H1 (cell line): ENCODE data around the gene HRH1. TPM values are rescaled to one million over a fixed set of nuclear protein-coding genes. Genes with fewer than 3 reads are reported as not detected.
A peak's percentile ranks its signal among the peaks of the same experiment; 100 is the strongest.

ENCODE experiments used
- CTCF ChIA-PET: fragments of 300-600 bp; sonication (Branson Sonifier 250); formaldehyde crosslinking; loops from one replicate; lab custom pipeline; 2021; ENCODE audit not compliant: partially characterized antibody; lab: Charles Lee
- POLR2A ChIA-PET: fragments of 300-600 bp; sonication (Branson Sonifier 250); formaldehyde crosslinking; loops from one replicate; lab custom pipeline; 2021; ENCODE audit warnings: inconsistent platforms; ENCODE audit not compliant: partially characterized antibody; lab: Charles Lee
- DNase-seq, 2 experiments: peaks; one replicate each; pipeline versions ENCODE4 v3.0.0 to v3.0.0-alpha.2; 2010 to 2022; ENCODE audit warnings: low spot score in 2 of 2, low read depth in 1 of 2, mixed read lengths in 1 of 2
- FAIRE-seq: peaks from 2 replicates; lab custom pipeline; 2011; peaks lifted over from hg19 to GRCh38; lab: Jason Lieb, UNC
- H2AFZ ChIP-seq: 2 replicates; pipeline ENCODE4 v1.8.1; 2012; ENCODE audit warnings: low read length, inconsistent platforms
- H2AK5ac ChIP-seq: 2 replicates; pipeline ENCODE4 v1.6.1; 2013; ENCODE audit warnings: low read depth, low read length
- H2BK120ac ChIP-seq: replicated peaks from 2 replicates; pipeline ENCODE3; 2013; ENCODE audit warnings: low read depth, low read length, inconsistent platforms
- H2BK12ac ChIP-seq: 2 replicates; pipeline ENCODE4 v1.6.1; 2013; ENCODE audit warnings: low read depth, low read length
- H2BK15ac ChIP-seq: 2 replicates; pipeline ENCODE4 v1.6.1; 2013; ENCODE audit warnings: low read length
- H2BK20ac ChIP-seq: 2 replicates; pipeline ENCODE4 v1.6.1; 2013; ENCODE audit warnings: low read length
- H2BK5ac ChIP-seq: 2 replicates; pipeline ENCODE4 v1.6.1; 2013; ENCODE audit warnings: low read depth, low read length
- H3K14ac ChIP-seq: 2 replicates; pipeline ENCODE4 v1.6.1; 2013; ENCODE audit warnings: inconsistent platforms; ENCODE audit not compliant: insufficient read length
- H3K18ac ChIP-seq: 2 replicates; pipeline ENCODE4 v1.6.1; 2013; ENCODE audit warnings: low read length; ENCODE audit errors: extremely low read depth
- H3K23ac ChIP-seq: 2 replicates; pipeline ENCODE4 v1.6.1; 2013; ENCODE audit warnings: inconsistent platforms; ENCODE audit not compliant: insufficient read length
- H3K23me2 ChIP-seq: 2 replicates; pipeline ENCODE4 v1.6.1; 2013; ENCODE audit warnings: low read depth, low read length
- H3K27ac ChIP-seq: 2 replicates; pipeline ENCODE4 v1.6.1; 2011; ENCODE audit warnings: low read depth, low read length, inconsistent platforms
- H3K27me3 ChIP-seq, 4 experiments: replicated peaks in 1 of 4; 1 replicate in 1 of 4; 2 replicates in 3 of 4; pipeline versions ENCODE4 v1.6.1 to v1.8.1; 2011 to 2013; ENCODE audit warnings: low read length in 3 of 4, mild to moderate bottlenecking in 3 of 4, inconsistent platforms in 2 of 4, mixed read lengths in 2 of 4, moderate library complexity in 1 of 4; ENCODE audit not compliant: control insufficient read depth in 3 of 4, insufficient read depth in 3 of 4; ENCODE audit errors: extremely low read depth in 1 of 4
- H3K36me3 ChIP-seq, 4 experiments: 2 replicates each; pipeline versions ENCODE4 v1.6.1 to v1.8.1; 2011 to 2013; ENCODE audit warnings: mild to moderate bottlenecking in 4 of 4, low read length in 3 of 4, moderate library complexity in 2 of 4, control low read depth in 1 of 4, inconsistent platforms in 1 of 4; ENCODE audit not compliant: insufficient read depth in 4 of 4, control insufficient read depth in 2 of 4
- H3K4ac ChIP-seq: replicated peaks from 2 replicates; pipeline ENCODE3; 2013; ENCODE audit warnings: low read length, low read depth, mixed read lengths, inconsistent platforms; ENCODE audit not compliant: insufficient read length
- H3K4me1 ChIP-seq, 4 experiments: replicated peaks in 1 of 4; 1 replicate in 1 of 4; 2 replicates in 3 of 4; pipeline versions ENCODE4 v1.6.1 to v1.8.1; 2011 to 2013; ENCODE audit warnings: low read length in 3 of 4, inconsistent platforms in 2 of 4, mixed read lengths in 1 of 4; ENCODE audit not compliant: insufficient read depth in 4 of 4, control insufficient read depth in 3 of 4
- H3K4me2 ChIP-seq, 2 experiments: 2 replicates each; pipeline versions ENCODE4 v1.6.1 to v1.8.1; 2011 to 2013; ENCODE audit warnings: low read depth in 2 of 2, low read length in 2 of 2, control low read depth in 1 of 2, inconsistent platforms in 1 of 2, mild to moderate bottlenecking in 1 of 2; ENCODE audit not compliant: insufficient read depth in 1 of 2
- H3K4me3 ChIP-seq, 4 experiments: fragments of 200-600, 300-600 bp in 1 of 4; sonication (generic), shearing (Covaris generic), sonication (Bioruptor Twin) in 1 of 4; 2 replicates each; pipeline versions ENCODE4 v1.5.1 to v1.8.1; 2011 to 2016; ENCODE audit warnings: low read length in 4 of 4, low read depth in 3 of 4, control low read depth in 2 of 4, inconsistent platforms in 2 of 4, mild to moderate bottlenecking in 2 of 4, mixed read lengths in 1 of 4, moderate library complexity in 1 of 4; ENCODE audit not compliant: insufficient read depth in 2 of 4; ENCODE audit errors: extremely low read depth in 1 of 4
- H3K56ac ChIP-seq: replicated peaks from 2 replicates; pipeline ENCODE3; 2013; ENCODE audit warnings: low read depth, mild to moderate bottlenecking, mixed read lengths, low read length, inconsistent platforms; ENCODE audit not compliant: insufficient read length
- H3K79me1 ChIP-seq: 2 replicates; pipeline ENCODE4 v1.6.1; 2013; ENCODE audit warnings: low read depth, low read length, control low read depth
- H3K79me2 ChIP-seq, 2 experiments: 2 replicates each; pipeline versions ENCODE4 v1.6.1 to v1.8.1; 2012 to 2013; ENCODE audit warnings: low read length in 2 of 2, mild to moderate bottlenecking in 2 of 2, inconsistent platforms in 1 of 2; ENCODE audit not compliant: insufficient read depth in 2 of 2, control insufficient read depth in 1 of 2
- H3K9ac ChIP-seq, 4 experiments: replicated peaks in 1 of 4; 1 replicate in 1 of 4; 2 replicates in 3 of 4; pipeline versions ENCODE4 v1.6.1 to v1.8.1; 2011 to 2013; ENCODE audit warnings: low read depth in 3 of 4, low read length in 3 of 4, control low read depth in 2 of 4, mild to moderate bottlenecking in 2 of 4, moderate library complexity in 2 of 4, inconsistent platforms in 1 of 4; ENCODE audit errors: extremely low read depth in 1 of 4
- H3K9me3 ChIP-seq, 2 experiments: 2 replicates each; pipeline versions ENCODE4 v1.6.1 to v1.8.1; 2012 to 2013; ENCODE audit warnings: mild to moderate bottlenecking in 2 of 2, moderate library complexity in 2 of 2, control low read depth in 1 of 2, inconsistent platforms in 1 of 2, low read depth in 1 of 2, low read length in 1 of 2, mixed read lengths in 1 of 2; ENCODE audit not compliant: insufficient read depth in 2 of 2
- H4K20me1 ChIP-seq, 2 experiments: replicated peaks in 1 of 2; 2 replicates each; pipeline versions ENCODE3 to v1.8.1; 2011 to 2013; ENCODE audit warnings: inconsistent platforms in 2 of 2, low read length in 2 of 2, mild to moderate bottlenecking in 1 of 2; ENCODE audit not compliant: insufficient read depth in 2 of 2, control insufficient read depth in 1 of 2
- H4K5ac ChIP-seq: 2 replicates; pipeline ENCODE4 v1.6.1; 2013; ENCODE audit warnings: low read length, low read depth, mixed read lengths, inconsistent platforms; ENCODE audit not compliant: insufficient read length
- H4K8ac ChIP-seq: 2 replicates; pipeline ENCODE4 v1.8.0; 2013; ENCODE audit warnings: mild to moderate bottlenecking, moderate library complexity, low read length, inconsistent platforms; ENCODE audit not compliant: insufficient read depth; ENCODE audit errors: extremely low read depth
- H4K91ac ChIP-seq: replicated peaks from 2 replicates; pipeline ENCODE3; 2013; ENCODE audit warnings: low read length, mixed read lengths, inconsistent platforms; ENCODE audit not compliant: insufficient read length
- BCL11A ChIP-seq, 2 experiments: IDR thresholded peaks; one replicate each; pipeline ENCODE4 v1.6.1; 2011; ENCODE audit warnings: low read depth in 2 of 2, low read length in 2 of 2, mild to moderate bottlenecking in 2 of 2
- CREB1 ChIP-seq: IDR thresholded peaks from 2 replicates; pipeline ENCODE4 v1.6.1; 2012; ENCODE audit warnings: inconsistent platforms
- CTCF ChIP-seq, 3 experiments: IDR thresholded peaks; 1 replicate in 2 of 3; 2 replicates in 1 of 3; pipeline versions ENCODE4 v1.5.1 to v1.6.1; 2011; ENCODE audit warnings: low read length in 3 of 3, mild to moderate bottlenecking in 3 of 3, inconsistent platforms in 2 of 3, low read depth in 1 of 3, moderate library complexity in 1 of 3; ENCODE audit not compliant: insufficient read depth in 1 of 3; ENCODE audit errors: control extremely low read depth in 1 of 3
- E2F6 ChIP-seq: IDR thresholded peaks from 2 replicates; pipeline ENCODE4 v1.6.1; 2012; ENCODE audit warnings: inconsistent platforms
- FOSL1 ChIP-seq: IDR thresholded peaks from 2 replicates; pipeline ENCODE4 v1.6.1; 2011; ENCODE audit warnings: mild to moderate bottlenecking, low read depth, low read length, moderate library complexity; ENCODE audit not compliant: insufficient read depth
- GABPA ChIP-seq: IDR thresholded peaks from 2 replicates; pipeline ENCODE4 v1.6.1; 2011; ENCODE audit warnings: mild to moderate bottlenecking, low read length, moderate library complexity, borderline replicate concordance; ENCODE audit not compliant: insufficient read depth
- WGBS, 2 experiments: shearing (Covaris generic) in 1 of 2; methylation state at CpG; one replicate each; pipeline versions ENCODE4 v1.1.6 to v1.1.7; 2013 to 2015; ENCODE audit warnings: low lambda C conversion rate in 2 of 2, mixed read lengths in 2 of 2, inconsistent platforms in 1 of 2, low coverage in 1 of 2, missing lambda C conversion rate in 1 of 2; ENCODE audit not compliant: insufficient replicate concordance in 2 of 2, insufficient coverage in 1 of 2, insufficient read length in 1 of 2; ENCODE audit errors: extremely low coverage in 1 of 2, missing lambda C conversion rate in 1 of 2; 5-methylcytosine and 5-hydroxymethylcytosine counted together
- polyA plus RNA-seq, 7 experiments: library from polyadenylated mRNA; depleted of rRNA in 3 of 7; stranded (reverse) in 5 of 7; unstranded in 2 of 7; fragments of >200 nt in 5 of 7; fragments of 200-250 nt in 2 of 7; gene quantifications; 1 replicate in 5 of 7; 2 replicates in 1 of 7; 4 replicates in 1 of 7; pipeline versions ENCODE4 v1.2.1 to v1.2.3, GENCODE V29; 2011 to 2013; ENCODE audit warnings: missing spikeins in 2 of 7, mixed read lengths in 2 of 7
- total RNA-seq: library from RNA; stranded (reverse); fragmentation: NEBNext Ultra II Directional; extraction: Animal tissue kit (Norgen Biotek cat#: 25700); gene quantifications from 2 replicates; pipeline ENCODE4 v1.2.1, GENCODE V29; 2021

Gene HRH1
- total and polyA plus RNA-seq, 2 of the 8 experiments (the other 6 are each of a cell fraction or from before 2014, with no cell fraction given) = 0.11 TPM; not detected in 1

GRCh38 chr3:11258958-11259357 lies 104.7 kb downstream of the HRH1 start:
- H3K27me3 ChIP-seq = no peaks in the 10 kb centered on the region
- H4K8ac ChIP-seq = no peak overlapping the region
- H3K9me3 ChIP-seq = no peaks in the 10 kb centered on the region
- no peaks in the 10 kb centered on the region for H4K20me1 ChIP-seq
- no peak overlapping the region for H3K4me2 ChIP-seq
- no peak overlapping the region for H2BK15ac ChIP-seq
- no peaks in the 10 kb centered on the region for H3K79me1 ChIP-seq
- H3K4ac ChIP-seq = no peak overlapping the region
- H2BK120ac ChIP-seq = no peak overlapping the region
- FAIRE-seq (no peak), DNase-seq (no peak)
- no peak overlapping the region for H4K5ac ChIP-seq
- no peaks in the 10 kb centered on the region for H3K79me2 ChIP-seq
- no peak overlapping the region for H4K91ac ChIP-seq
- H2BK20ac ChIP-seq = no peak overlapping the region
- H3K36me3 ChIP-seq = no peaks in the 10 kb centered on the region
- H3K4me3 ChIP-seq = no peak overlapping the region
- no peak overlapping the region for H2BK5ac ChIP-seq
- WGBS, 2 experiments = 96% methylated on average over 11 of the region's 11 CpGs; no CpG with 5 or more reads in 1 of the 2 experiments
- H3K27ac ChIP-seq = no peak overlapping the region
- H3K18ac ChIP-seq = no peak overlapping the region
- peak in 2 of 3 experiments; percentile 39 to 49; a peak in 2 of 4 replicates for TF ChIP-seq CTCF (IDR thresholded peaks at IDR 0.05; ENCODE audit: control extremely low read depth in 1 of 3, insufficient read depth in 1 of 3, low read depth in 1 of 3, low read length in 3 of 3)
- no peak for TF ChIP-seq E2F6
- TF ChIP-seq GABPA = no peak
- TF ChIP-seq BCL11A (IDR thresholded peaks at IDR 0.05; ENCODE audit: low read depth in 2 of 2, low read length in 2 of 2) = no peak
- no peak for TF ChIP-seq FOSL1
- TF ChIP-seq CREB1 = no peak
- H3K23ac ChIP-seq = no peak overlapping the region
- H3K4me1 ChIP-seq = no peaks in the 10 kb centered on the region
- H2AFZ ChIP-seq = no peak overlapping the region
- POLR2A ChIA-PET = interaction anchor here (0.6 to 1.4 kb wide), 2 partner anchors 13 to 42 kb away, joined by 3 to 5 read pairs; partner anchors contain the start of gene ATG7
- CTCF ChIA-PET = interaction anchor here (0.5 to 1.9 kb wide), 6 partner anchors 13 to 1482 kb away, joined by 3 to 6 read pairs (median 3); no protein-coding TSS in a partner anchor
- no peak overlapping the region for H2BK12ac ChIP-seq
- H3K56ac ChIP-seq = no peak overlapping the region
- H3K9ac ChIP-seq = 0 out of 7 replicates have a peak overlapping the region, but pooled peaks of 1 of the 4 experiments have one; percentile 17
- H3K23me2 ChIP-seq = no peaks in the 10 kb centered on the region
- no peak overlapping the region for H2AK5ac ChIP-seq
- no peak overlapping the region for H3K14ac ChIP-seq
